Measurements from ENCODE around the gene OR4K13.

- no peak for TF ChIP-seq CTCF (IDR thresholded peaks at IDR 0.05; ENCODE audit: low read length)
- no peak for TF ChIP-seq EZH2 (optimal IDR thresholded peaks at IDR 0.05; ENCODE audit: low read depth, low read length)
- no peak for TF ChIP-seq EZH2phosphoT487 (IDR thresholded peaks at IDR 0.05; ENCODE audit: low read length)
Measured at GRCh38 chr14:20008156-20008555, 27.7 kb downstream of the OR4K13 start.

All from MM.1S (cell line).